H9 (cell line): ENCODE data around the gene SSBP3. TPM values are rescaled to one million over a fixed set of nuclear protein-coding genes. Genes with fewer than 3 reads are reported as not detected.

Source experiments
- DNase-seq: peaks from one replicate; pipeline ENCODE4 v3.0.0-alpha.2; 2017
- H2AFZ ChIP-seq: one replicate; pipeline ENCODE4 v1.6.1; 2013; ENCODE audit warnings: mild to moderate bottlenecking, low read length, control low read depth, moderate library complexity
- H2AK5ac ChIP-seq: 2 replicates; pipeline ENCODE4 v1.6.1; 2013; ENCODE audit warnings: low read length, control low read depth, mixed read lengths; ENCODE audit not compliant: insufficient read length
- H2BK120ac ChIP-seq: one replicate; pipeline ENCODE4 v1.6.1; 2013; ENCODE audit warnings: low read depth, mild to moderate bottlenecking, low read length, control low read depth, inconsistent platforms; ENCODE audit not compliant: poor library complexity, severe bottlenecking
- H2BK12ac ChIP-seq: 2 replicates; pipeline ENCODE4 v1.6.1; 2013; ENCODE audit warnings: low read length, control low read depth, mixed read lengths, low read depth; ENCODE audit not compliant: insufficient read length
- H2BK15ac ChIP-seq: 2 replicates; pipeline ENCODE4 v1.6.1; 2013; ENCODE audit warnings: low read depth, low read length, control low read depth
- H2BK20ac ChIP-seq: one replicate; pipeline ENCODE4 v1.6.1; 2013; ENCODE audit warnings: low read depth, mild to moderate bottlenecking, low read length, control low read depth, inconsistent platforms; ENCODE audit not compliant: poor library complexity, severe bottlenecking
- H2BK5ac ChIP-seq: 2 replicates; pipeline ENCODE4 v1.6.1; 2013; ENCODE audit warnings: low read length, control low read depth, mixed read lengths; ENCODE audit not compliant: insufficient read length
- H3K14ac ChIP-seq: 2 replicates; pipeline ENCODE4 v1.6.1; 2013; ENCODE audit warnings: low read length, control low read depth; ENCODE audit not compliant: insufficient read depth
- H3K18ac ChIP-seq: 2 replicates; pipeline ENCODE4 v1.6.1; 2013; ENCODE audit warnings: low read depth, mild to moderate bottlenecking, mixed read lengths, low read length, control low read depth; ENCODE audit not compliant: insufficient read length
- H3K23ac ChIP-seq: 2 replicates; pipeline ENCODE4 v1.6.1; 2013; ENCODE audit warnings: low read length, control low read depth, mixed read lengths, low read depth; ENCODE audit not compliant: insufficient read length
- H3K23me2 ChIP-seq: 2 replicates; pipeline ENCODE4 v1.6.1; 2013; ENCODE audit warnings: low read depth, mild to moderate bottlenecking, mixed read lengths, low read length, control low read depth; ENCODE audit not compliant: insufficient read length, poor library complexity, severe bottlenecking
- H3K27ac ChIP-seq: 2 replicates; pipeline ENCODE4 v1.5.1; 2013; ENCODE audit warnings: low read length, control low read depth, mixed read lengths, low read depth; ENCODE audit not compliant: insufficient read length
- H3K27me3 ChIP-seq: 2 replicates; pipeline ENCODE4 v1.6.1; 2013; ENCODE audit warnings: low read length, control low read depth, inconsistent platforms; ENCODE audit not compliant: insufficient read depth
- H3K4ac ChIP-seq: 2 replicates; pipeline ENCODE4 v1.6.1; 2013; ENCODE audit warnings: low read depth, mild to moderate bottlenecking, control low read depth, inconsistent platforms, low read length, moderate library complexity
- H3K4me1 ChIP-seq: 2 replicates; pipeline ENCODE4 v1.6.1; 2013; ENCODE audit warnings: low read length, control low read depth, inconsistent platforms; ENCODE audit not compliant: insufficient read depth
- H3K4me2 ChIP-seq: 2 replicates; pipeline ENCODE4 v1.6.1; 2013; ENCODE audit warnings: low read length, control low read depth, mixed read lengths; ENCODE audit not compliant: insufficient read length, insufficient read depth
- H3K56ac ChIP-seq: 2 replicates; pipeline ENCODE4 v1.6.1; 2013; ENCODE audit warnings: low read depth, mild to moderate bottlenecking, mixed read lengths, low read length, control low read depth; ENCODE audit not compliant: insufficient read length
- H3K79me1 ChIP-seq: 2 replicates; pipeline ENCODE4 v1.6.1; 2013; ENCODE audit warnings: low read depth, mild to moderate bottlenecking, moderate library complexity, low read length, control low read depth, inconsistent platforms; ENCODE audit not compliant: insufficient read depth, poor library complexity, severe bottlenecking
- H3K79me2 ChIP-seq: 2 replicates; pipeline ENCODE4 v1.6.1; 2013; ENCODE audit warnings: low read length, control low read depth, inconsistent platforms; ENCODE audit not compliant: insufficient read depth
- H3K9ac ChIP-seq: 2 replicates; pipeline ENCODE4 v1.6.1; 2013; ENCODE audit warnings: low read length, control low read depth, mixed read lengths; ENCODE audit not compliant: insufficient read length; ENCODE audit errors: extremely low read depth
- H3K9me3 ChIP-seq: one replicate; pipeline ENCODE4 v1.6.1; 2013; ENCODE audit warnings: low read depth, low read length, inconsistent platforms; ENCODE audit not compliant: control insufficient read depth
- H3T11ph ChIP-seq: one replicate; pipeline ENCODE4 v1.6.1; 2013; ENCODE audit warnings: mild to moderate bottlenecking, low read length, control low read depth, inconsistent platforms
- H4K20me1 ChIP-seq: one replicate; pipeline ENCODE4 v1.6.1; 2013; ENCODE audit not compliant: control insufficient read depth, insufficient read length, insufficient read depth
- H4K5ac ChIP-seq: 2 replicates; pipeline ENCODE4 v1.6.1; 2013; ENCODE audit warnings: low read depth, mild to moderate bottlenecking, mixed read lengths, low read length, control low read depth; ENCODE audit not compliant: insufficient read length
- H4K8ac ChIP-seq: replicated peaks from 2 replicates; pipeline ENCODE4 v1.6.1; 2013; ENCODE audit warnings: low read length, control low read depth, mixed read lengths, low read depth; ENCODE audit not compliant: insufficient read length
- H4K91ac ChIP-seq: 2 replicates; pipeline ENCODE4 v1.6.1; 2013; ENCODE audit warnings: low read depth, mild to moderate bottlenecking, moderate library complexity, mixed read lengths, low read length, control low read depth; ENCODE audit not compliant: insufficient read length
- H3K27ac Mint-ChIP-seq, 3 experiments: 2 replicates in 2 of 3; 3 replicates in 1 of 3; pipeline ENCODE4 v1.8.0; 2020 to 2021; ENCODE audit warnings: mixed read lengths in 3 of 3, mild to moderate bottlenecking in 1 of 3, moderate library complexity in 1 of 3
- H3K27me3 Mint-ChIP-seq: 2 replicates; pipeline ENCODE4 v1.8.0; 2021; ENCODE audit warnings: low read depth, mild to moderate bottlenecking, moderate library complexity, mixed read lengths
- H3K36me3 Mint-ChIP-seq, 3 experiments: 2 replicates in 2 of 3; 3 replicates in 1 of 3; pipeline ENCODE4 v1.8.0; 2020 to 2021; ENCODE audit warnings: low read depth in 3 of 3, mixed read lengths in 3 of 3; ENCODE audit not compliant: insufficient read depth in 1 of 3
- H3K4me1 Mint-ChIP-seq, 2 experiments: 2 replicates each; pipeline ENCODE4 v1.8.0; 2020; ENCODE audit warnings: mixed read lengths in 2 of 2
- H3K4me3 Mint-ChIP-seq, 2 experiments: 2 replicates in 1 of 2; 3 replicates in 1 of 2; pipeline ENCODE4 v1.8.0; 2020 to 2021; ENCODE audit warnings: mild to moderate bottlenecking in 2 of 2, mixed read lengths in 2 of 2, moderate library complexity in 1 of 2
- H3K9me3 Mint-ChIP-seq, 2 experiments: 2 replicates in 1 of 2; 3 replicates in 1 of 2; pipeline ENCODE4 v1.8.0; 2020; ENCODE audit warnings: mild to moderate bottlenecking in 2 of 2, mixed read lengths in 2 of 2, moderate library complexity in 1 of 2
- WGBS: extraction: QIAGEN DNeasy Blood & Tissue Kit; methylation state at CpG from one replicate; pipeline ENCODE4 v1.1.7; 2013; ENCODE audit warnings: missing lambda C conversion rate, low lambda C conversion rate, mixed read lengths; ENCODE audit not compliant: insufficient read length; ENCODE audit errors: extremely low coverage; 5-methylcytosine and 5-hydroxymethylcytosine counted together
- total RNA-seq: library from RNA; stranded (reverse); gene quantifications from 2 replicates; pipeline ENCODE4 v1.2.1, GENCODE V29; 2021
- TF ChIP-seq, protein P1 (sequence below): fragments of 200-600 bp; sonication (generic); conservative IDR thresholded peaks from 3 replicates; pipeline ENCODE4 v1.8.0; 2021; ENCODE audit warnings: antibody characterized with exemption, mild to moderate bottlenecking

SSBP3 gene
- total RNA-seq, 1 experiment from 2014 or later = 126 TPM

DNA sequence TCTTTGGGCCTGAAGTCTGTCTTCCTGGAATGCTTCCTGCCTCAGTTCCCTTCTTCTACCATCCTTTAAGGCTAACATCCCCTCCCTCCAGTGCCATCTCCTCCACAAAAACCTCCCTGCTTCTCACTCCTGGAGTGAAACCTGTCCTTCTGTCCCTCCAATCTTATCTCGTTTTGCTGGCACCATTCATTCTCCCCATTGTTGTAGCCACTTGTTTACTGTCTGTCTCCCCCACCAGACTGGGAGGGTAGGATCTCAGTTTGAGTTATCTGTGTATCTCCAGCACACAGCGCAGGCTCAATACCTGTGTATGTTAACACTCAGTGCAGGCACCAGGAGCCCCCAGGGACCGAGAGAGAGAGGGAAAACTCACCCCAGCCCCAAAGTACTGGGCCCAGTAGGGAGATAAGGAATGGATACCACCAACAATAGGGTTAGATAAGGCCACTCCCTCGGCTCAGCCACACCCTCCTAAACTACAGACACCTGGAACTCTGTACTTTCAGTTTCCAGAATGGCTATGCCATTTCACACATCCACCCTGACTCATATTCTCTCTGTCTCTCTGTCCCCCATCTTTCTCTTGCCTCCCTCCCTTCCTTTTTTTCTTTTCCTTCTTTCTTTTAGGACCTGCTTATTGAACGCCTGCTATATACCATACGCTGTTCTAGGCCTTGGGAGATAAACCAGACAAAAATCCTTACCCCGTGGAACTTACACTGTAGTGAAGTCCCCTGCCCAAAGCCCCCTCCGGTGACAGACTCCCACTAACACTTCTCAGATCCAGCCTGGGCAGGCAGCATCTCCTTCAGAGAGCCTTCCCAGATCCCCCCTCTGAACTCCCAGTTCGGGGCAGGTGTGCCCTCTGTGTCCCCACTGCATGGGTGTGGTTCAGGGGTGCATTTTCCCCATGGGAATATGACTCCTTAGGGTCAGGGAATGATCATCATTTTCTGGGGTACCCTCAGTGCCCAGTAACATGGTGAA, 3.3 kb upstream of the SSBP3 start:
- H2BK5ac ChIP-seq = no peak overlapping the region
- H3K79me2 ChIP-seq = peaks cover 1% of the 10 kb centered on the region; the same call in 1 of the 2 replicates
- H3K27me3 ChIP-seq = no peaks in the 10 kb centered on the region
- WGBS = no CpG with 5 or more reads among the region's 9 CpGs
- no peak overlapping the region for H4K91ac ChIP-seq
- H2BK120ac ChIP-seq = no peak overlapping the region
- no peak overlapping the region for H3T11ph ChIP-seq
- H4K8ac ChIP-seq = no peak overlapping the region
- Mint-ChIP-seq H3K27me3 (peaks cover 6% of the 10 kb centered on the region), H3K27ac (peak overlapping the region in 2 of 3 experiments; percentile 13 to 99; a peak in 4 of 7 replicates), H3K4me1 (peaks cover 50 to 58% of the 10 kb centered on the region in 2 experiments), H3K9me3 (no peaks in the 10 kb centered on the region), H3K36me3 (peaks cover under 1 to 1% (median under 1%) of the 10 kb centered on the region in 3 experiments; a peak in 5 of 7 replicates), H3K4me3 (peak overlapping the region in 1 of 2 experiments; percentile 18; a peak in 1 of 5 replicates)
- H3K79me1 ChIP-seq = no peaks in the 10 kb centered on the region
- TF ChIP-seq, protein P1, sequence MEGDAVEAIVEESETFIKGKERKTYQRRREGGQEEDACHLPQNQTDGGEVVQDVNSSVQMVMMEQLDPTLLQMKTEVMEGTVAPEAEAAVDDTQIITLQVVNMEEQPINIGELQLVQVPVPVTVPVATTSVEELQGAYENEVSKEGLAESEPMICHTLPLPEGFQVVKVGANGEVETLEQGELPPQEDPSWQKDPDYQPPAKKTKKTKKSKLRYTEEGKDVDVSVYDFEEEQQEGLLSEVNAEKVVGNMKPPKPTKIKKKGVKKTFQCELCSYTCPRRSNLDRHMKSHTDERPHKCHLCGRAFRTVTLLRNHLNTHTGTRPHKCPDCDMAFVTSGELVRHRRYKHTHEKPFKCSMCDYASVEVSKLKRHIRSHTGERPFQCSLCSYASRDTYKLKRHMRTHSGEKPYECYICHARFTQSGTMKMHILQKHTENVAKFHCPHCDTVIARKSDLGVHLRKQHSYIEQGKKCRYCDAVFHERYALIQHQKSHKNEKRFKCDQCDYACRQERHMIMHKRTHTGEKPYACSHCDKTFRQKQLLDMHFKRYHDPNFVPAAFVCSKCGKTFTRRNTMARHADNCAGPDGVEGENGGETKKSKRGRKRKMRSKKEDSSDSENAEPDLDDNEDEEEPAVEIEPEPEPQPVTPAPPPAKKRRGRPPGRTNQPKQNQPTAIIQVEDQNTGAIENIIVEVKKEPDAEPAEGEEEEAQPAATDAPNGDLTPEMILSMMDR = no peak
- H3K9me3 ChIP-seq = no peaks in the 10 kb centered on the region
- H2BK12ac ChIP-seq = peak overlapping the region; percentile 26
- H2AK5ac ChIP-seq = no peak overlapping the region
- H3K14ac ChIP-seq = peak overlapping the region; percentile 30; the same call in 1 of the 2 replicates
- H2BK15ac ChIP-seq = peak overlapping the region; percentile 20; the same call in 1 of the 2 replicates
- no peak overlapping the region for H3K18ac ChIP-seq
- no peak overlapping the region for H3K4ac ChIP-seq
- no peak overlapping the region for H3K4me2 ChIP-seq
- no peaks in the 10 kb centered on the region for H4K20me1 ChIP-seq
- H3K4me1 ChIP-seq = peaks cover 10% of the 10 kb centered on the region; the same call in 1 of the 2 replicates
- no peak overlapping the region for H3K23ac ChIP-seq
- H2AFZ ChIP-seq = no peak overlapping the region
- H3K27ac ChIP-seq = no peak overlapping the region
- no peak overlapping the region for H3K9ac ChIP-seq
- no peak overlapping the region for H3K56ac ChIP-seq
- H2BK20ac ChIP-seq = no peak overlapping the region
- no peak for DNase-seq
- H4K5ac ChIP-seq = no peak overlapping the region
- H3K23me2 ChIP-seq = peaks cover 9% of the 10 kb centered on the region
